Measurements from ENCODE around the gene HSF5. TPM values are rescaled to one million over a fixed set of nuclear protein-coding genes. Genes with fewer than 3 reads are reported as not detected.

Gene HSF5
- total and polyA plus RNA-seq, 2 of the 13 experiments (the other 11 are each of a cell fraction or from before 2014, with no cell fraction given): not detected

DNA sequence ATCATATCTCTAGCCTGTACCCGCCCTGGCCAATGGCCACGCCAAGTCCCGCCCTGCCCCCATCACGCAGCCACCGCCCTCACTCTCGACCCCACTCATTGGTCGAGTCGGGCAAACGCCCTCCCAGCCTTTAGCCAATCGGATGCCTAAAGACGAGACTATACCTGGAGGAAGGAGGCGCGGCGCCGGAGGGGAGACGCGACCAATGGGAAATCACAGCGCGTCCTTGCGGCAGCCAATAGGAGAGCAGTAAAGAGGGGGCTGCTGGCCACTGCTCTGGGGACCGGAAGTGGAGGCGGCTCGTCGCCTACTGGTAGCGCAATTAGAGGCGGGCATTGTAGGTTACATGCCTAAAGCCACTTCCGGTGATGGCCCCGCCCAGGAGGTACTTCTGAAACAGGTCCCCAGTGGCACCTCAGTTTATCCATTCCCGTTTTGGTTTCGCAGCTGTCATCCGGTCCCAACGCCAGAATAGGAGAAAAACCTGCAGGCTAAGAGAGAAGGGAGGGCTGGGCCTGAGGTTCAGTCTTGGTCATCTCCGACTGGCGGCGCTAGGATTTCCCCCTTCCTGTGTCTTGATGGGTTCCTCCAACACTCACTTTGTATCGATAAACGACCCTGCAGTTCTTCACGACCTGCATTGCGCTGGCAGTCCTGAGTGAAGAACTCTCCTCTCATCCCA, 29.9 kb upstream of the HSF5 start (continued):
- TF ChIP-seq, protein P1, sequence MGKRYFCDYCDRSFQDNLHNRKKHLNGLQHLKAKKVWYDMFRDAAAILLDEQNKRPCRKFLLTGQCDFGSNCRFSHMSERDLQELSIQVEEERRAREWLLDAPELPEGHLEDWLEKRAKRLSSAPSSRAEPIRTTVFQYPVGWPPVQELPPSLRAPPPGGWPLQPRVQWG (CRISPR knock-in tag; IDR thresholded peaks at IDR 0.05; ENCODE audit: borderline replicate concordance, low read depth): no peak
- TF ChIP-seq RARA (CRISPR knock-in tag; IDR thresholded peaks at IDR 0.05): 0 out of 2 replicates have a peak, but pooled peaks have one; percentile 4
- peak; percentile 98; the same call in 1 of the 2 replicates for TF ChIP-seq KLF15 (CRISPR knock-in tag; IDR thresholded peaks at IDR 0.05; ENCODE audit: borderline replicate concordance)
- TF ChIP-seq, protein P2, sequence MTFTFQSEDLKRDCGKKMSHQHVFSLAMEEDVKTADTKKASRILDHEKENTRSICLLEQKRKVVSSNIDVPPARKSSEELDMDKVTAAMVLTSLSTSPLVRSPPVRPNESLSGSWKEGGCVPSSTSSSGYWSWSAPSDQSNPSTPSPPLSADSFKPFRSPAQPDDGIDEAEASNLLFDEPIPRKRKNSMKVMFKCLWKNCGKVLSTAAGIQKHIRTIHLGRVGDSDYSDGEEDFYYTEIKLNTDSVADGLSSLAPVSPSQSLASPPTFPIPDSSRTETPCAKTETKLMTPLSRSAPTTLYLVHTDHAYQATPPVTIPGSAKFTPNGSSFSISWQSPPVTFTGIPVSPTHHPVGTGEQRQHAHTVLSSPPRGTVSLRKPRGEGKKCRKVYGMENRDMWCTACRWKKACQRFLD (CRISPR knock-in tag; IDR thresholded peaks at IDR 0.05; ENCODE audit: borderline replicate concordance): peak; percentile 70; the same call in 1 of the 2 replicates
- no peak for TF ChIP-seq KDM4B (CRISPR knock-in tag; IDR thresholded peaks at IDR 0.05)
- 0 out of 2 replicates have a peak, but pooled peaks have one; percentile 60 for TF ChIP-seq ZNF513 (CRISPR knock-in tag; conservative IDR thresholded peaks at IDR 0.05)
- no peak for TF ChIP-seq MYC (CRISPR knock-in tag; IDR thresholded peaks at IDR 0.05; ENCODE audit: borderline replicate concordance)
- no peak for TF ChIP-seq BCL3 (CRISPR knock-in tag; IDR thresholded peaks at IDR 0.05)
- TF ChIP-seq, protein P3, sequence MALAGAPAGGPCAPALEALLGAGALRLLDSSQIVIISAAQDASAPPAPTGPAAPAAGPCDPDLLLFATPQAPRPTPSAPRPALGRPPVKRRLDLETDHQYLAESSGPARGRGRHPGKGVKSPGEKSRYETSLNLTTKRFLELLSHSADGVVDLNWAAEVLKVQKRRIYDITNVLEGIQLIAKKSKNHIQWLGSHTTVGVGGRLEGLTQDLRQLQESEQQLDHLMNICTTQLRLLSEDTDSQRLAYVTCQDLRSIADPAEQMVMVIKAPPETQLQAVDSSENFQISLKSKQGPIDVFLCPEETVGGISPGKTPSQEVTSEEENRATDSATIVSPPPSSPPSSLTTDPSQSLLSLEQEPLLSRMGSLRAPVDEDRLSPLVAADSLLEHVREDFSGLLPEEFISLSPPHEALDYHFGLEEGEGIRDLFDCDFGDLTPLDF (CRISPR knock-in tag; IDR thresholded peaks at IDR 0.05): peak; percentile 71; the same call in 1 of the 2 replicates
- TF ChIP-seq MAX (IDR thresholded peaks at IDR 0.05): peak; percentile 27; the same call in 1 of the 2 replicates
- TF ChIP-seq FOSL1 (CRISPR knock-in tag; IDR thresholded peaks at IDR 0.05; ENCODE audit: borderline replicate concordance): no peak
- TF ChIP-seq NR2F6 (IDR thresholded peaks at IDR 0.05): no peak
- TF ChIP-seq NR2F6 (CRISPR knock-in tag; IDR thresholded peaks at IDR 0.05): no peak
- TF ChIP-seq MEIS1 (CRISPR knock-in tag; IDR thresholded peaks at IDR 0.05; ENCODE audit: borderline replicate concordance): no peak; the same call in 1 of the 2 replicates
- TF ChIP-seq, protein P4, sequence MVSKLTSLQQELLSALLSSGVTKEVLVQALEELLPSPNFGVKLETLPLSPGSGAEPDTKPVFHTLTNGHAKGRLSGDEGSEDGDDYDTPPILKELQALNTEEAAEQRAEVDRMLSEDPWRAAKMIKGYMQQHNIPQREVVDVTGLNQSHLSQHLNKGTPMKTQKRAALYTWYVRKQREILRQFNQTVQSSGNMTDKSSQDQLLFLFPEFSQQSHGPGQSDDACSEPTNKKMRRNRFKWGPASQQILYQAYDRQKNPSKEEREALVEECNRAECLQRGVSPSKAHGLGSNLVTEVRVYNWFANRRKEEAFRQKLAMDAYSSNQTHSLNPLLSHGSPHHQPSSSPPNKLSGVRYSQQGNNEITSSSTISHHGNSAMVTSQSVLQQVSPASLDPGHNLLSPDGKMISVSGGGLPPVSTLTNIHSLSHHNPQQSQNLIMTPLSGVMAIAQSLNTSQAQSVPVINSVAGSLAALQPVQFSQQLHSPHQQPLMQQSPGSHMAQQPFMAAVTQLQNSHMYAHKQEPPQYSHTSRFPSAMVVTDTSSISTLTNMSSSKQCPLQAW (CRISPR knock-in tag; IDR thresholded peaks at IDR 0.05): peak; percentile 62
- TF ChIP-seq TARDBP (CRISPR knock-in tag; IDR thresholded peaks at IDR 0.05): peak; percentile 49
- TF ChIP-seq CHD2 (IDR thresholded peaks at IDR 0.05; ENCODE audit: low read depth, low read length): peak; percentile 81
- TF ChIP-seq TP53 (CRISPR knock-in tag; conservative IDR thresholded peaks at IDR 0.05): no peak
- no peak for TF ChIP-seq HDAC2 (CRISPR knock-in tag; IDR thresholded peaks at IDR 0.05)
- TF ChIP-seq GABPA (IDR thresholded peaks at IDR 0.05; ENCODE audit: low read depth, low read length): peak; percentile 86
- peak; percentile 99 for TF ChIP-seq GABPA (CRISPR knock-in tag; IDR thresholded peaks at IDR 0.05; ENCODE audit: low read depth)
- TF ChIP-seq SAFB2 (CRISPR knock-in tag; IDR thresholded peaks at IDR 0.05; ENCODE audit: borderline replicate concordance, low read depth): no peak

Data from HepG2 (cell line).